GM19438 (cell line): ENCODE data around the gene ADAP1.
"Not testable (repeated sequence)": the region's sequence is repeated elsewhere in the genome, so short reads cannot be mapped to it uniquely, and the experiment has no call there.

Source experiments
- ATAC-seq: cut with Tn5 transposase; IDR thresholded peaks from one replicate; pipeline ENCODE4 v1.9.1; 2021; ENCODE audit warnings: low read depth; ENCODE audit not compliant: unreplicated experiment

Gene ADAP1

DNA sequence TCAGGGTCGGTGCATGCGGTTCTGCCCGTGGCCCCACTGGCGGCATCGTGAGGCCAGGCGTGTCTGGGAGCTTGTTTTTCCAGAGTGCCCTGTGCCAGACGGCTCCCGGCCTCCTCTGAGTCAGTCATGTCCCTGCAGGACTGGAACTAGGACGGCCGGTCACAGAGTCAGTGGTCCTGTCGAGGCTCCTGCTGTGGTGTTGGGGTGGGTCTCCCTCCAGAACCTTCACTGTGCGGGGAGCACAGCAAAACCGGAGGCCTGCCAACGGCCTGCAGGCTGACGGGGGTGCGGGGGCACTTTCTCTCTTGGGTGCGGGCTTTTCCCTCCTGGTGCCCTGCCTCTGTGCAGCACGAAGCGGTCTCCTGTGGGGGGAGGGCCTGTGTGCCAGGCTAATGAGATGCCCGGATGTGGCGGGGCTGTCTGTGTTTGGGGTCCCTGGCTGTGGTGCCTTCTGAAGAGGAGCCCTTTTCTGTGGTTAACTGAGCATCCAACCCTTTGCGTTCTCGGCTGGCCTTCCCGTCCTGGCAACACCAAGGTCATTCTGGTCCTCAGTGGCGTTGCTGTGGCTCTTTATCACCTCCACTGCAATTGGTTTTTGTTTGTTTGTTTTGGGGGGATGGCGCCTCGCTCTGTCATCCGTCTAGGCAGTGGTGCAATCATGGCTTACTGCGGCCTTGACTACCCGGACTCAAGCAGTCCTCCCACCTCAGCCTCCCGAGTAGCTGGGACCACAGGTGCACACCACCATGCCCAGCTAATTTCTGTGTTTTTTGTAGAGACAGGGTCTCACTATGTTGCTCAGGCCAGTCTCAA, 70.1 kb downstream of the ADAP1 start:
- ATAC-seq = no peak

DNA sequence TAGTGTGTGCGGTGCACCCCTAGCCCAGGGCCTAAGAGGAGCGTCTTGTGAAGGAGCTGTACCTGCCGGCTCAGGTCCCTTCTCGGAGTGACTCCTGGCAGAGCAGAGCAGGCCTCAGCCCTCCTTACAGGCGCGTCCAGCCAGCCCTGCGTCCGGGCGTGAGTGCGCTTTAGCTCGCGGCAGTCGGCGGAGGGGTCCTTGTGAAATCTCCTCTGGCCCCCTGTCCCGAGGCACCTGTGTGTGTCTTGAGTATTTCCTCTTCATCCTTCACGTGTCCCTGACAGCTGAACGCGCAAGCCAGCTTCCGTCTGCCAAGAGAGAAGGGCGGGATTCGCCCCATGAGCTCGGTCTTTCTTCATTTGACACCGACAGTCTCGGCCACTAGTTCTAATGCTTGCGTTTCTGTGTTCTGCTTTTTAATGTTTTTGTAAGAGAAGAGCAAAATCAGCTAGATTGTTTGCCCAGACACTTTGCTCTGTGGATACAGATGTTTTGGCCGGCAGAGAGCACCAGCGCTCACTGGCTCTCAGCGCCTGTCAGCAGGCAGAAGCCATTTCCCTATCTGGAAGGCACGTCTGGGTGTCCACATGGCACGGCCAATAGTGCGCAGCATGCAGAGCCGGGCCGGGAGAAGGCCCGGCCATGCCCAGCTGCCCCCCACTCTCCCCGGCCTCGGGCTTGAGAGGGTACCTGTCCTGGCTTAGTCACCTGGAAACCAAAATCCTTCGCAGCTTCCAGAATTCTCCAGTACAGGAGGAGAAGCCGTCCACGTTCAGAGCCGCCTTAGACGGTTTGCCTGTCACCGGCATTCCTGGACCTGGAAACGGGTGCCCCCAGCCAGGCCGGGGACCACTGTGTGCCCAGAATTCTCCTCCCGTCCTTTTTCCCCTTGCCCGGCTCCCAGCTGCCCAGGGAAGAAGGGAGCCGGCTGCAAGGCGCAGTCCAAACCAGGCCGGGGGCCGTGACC, 71.1 kb downstream of the ADAP1 start:
- no peak for ATAC-seq

DNA sequence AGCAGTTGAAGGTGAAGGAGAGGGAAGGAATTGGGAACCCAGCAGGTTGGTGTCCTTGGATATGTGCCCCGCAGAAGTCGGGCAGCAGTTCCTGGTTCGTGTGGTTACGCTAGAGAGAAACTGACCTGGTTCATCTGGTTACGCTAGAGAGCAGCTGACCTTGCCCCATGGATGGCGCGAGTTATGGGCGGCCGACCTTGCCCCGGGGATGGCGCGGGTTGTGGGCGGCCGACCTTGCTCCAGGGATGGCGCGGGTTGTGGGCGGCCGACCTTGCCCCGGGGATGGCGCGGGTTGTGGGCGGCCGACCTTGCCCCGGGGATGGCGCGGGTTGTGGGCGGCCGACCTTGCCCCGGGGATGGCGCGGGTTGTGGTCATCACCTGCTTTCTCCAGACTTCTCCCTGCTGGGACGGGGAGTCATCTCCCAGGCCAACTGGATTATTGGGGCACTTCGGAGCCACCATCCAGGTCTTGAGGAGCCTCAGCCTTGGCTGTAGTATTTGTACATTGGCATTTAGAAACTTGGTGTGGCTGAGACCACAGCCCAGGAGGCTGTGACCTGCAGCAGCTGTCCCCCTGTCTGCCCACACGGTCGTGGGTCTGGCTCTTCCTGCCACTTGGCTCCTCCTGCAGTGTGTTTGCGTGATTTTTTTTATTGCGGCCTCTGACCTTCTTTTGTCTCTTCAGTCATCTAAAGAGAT, 72.0 kb downstream of the ADAP1 start:
- ATAC-seq = no peak

DNA sequence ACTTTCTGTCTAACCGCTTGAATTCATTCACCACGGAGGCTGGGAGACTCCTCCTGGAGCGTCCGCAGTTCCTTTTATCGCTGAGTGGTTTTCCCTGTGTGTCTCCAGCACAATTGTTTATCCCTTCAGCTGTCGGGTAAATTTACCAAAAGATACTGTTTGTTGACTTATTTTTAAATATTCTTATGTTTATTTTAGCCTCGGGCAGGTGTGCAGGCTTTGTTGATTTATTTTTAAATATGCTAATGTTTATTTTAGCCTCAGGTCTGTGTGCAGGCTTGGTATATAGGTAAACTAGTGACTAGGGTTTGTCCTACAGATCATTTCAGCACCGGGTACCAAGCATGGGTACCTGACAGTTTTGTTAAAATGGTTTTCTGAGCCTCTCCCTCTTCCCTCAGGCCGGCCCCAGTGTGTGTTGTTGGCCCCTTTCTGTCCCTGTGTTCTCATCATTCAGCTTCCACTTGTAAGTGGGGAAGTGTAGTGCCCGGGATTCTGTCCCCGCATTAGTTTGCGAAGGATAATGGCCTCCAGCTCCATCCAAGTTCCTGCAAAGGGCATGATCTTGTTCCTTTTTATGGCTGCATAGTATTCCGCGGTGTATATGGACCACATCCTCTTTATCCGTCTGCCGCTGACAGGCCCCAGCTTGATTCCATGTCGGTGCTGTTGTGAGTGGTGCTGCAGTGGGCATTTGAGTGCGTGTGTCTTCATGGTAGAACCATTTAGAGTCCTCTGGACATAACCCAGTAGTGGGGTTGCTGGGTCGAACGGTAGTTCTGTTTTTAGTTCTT, 72.8 kb downstream of the ADAP1 start:
- no peak for ATAC-seq

DNA sequence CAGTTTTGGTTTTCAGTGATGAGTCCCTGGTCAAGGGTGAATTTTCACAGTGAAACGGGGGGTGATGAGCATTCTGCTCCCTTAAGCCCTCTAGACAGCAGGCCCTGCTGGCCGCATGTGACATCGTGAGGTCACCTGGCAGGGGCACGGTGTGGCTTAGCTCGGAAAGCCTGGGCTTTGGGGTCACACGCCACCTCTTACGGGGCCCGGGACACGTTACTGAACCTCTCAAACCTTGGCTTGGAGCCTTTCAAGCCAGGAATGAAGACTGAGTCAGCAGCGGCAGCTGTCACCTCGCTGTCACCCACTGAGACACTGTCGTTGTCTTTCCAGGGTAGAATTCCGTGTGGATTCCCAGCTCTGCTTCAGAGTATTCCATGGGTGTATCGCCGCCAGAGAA, 74.0 kb downstream of the ADAP1 start:
- ATAC-seq = no peak

DNA sequence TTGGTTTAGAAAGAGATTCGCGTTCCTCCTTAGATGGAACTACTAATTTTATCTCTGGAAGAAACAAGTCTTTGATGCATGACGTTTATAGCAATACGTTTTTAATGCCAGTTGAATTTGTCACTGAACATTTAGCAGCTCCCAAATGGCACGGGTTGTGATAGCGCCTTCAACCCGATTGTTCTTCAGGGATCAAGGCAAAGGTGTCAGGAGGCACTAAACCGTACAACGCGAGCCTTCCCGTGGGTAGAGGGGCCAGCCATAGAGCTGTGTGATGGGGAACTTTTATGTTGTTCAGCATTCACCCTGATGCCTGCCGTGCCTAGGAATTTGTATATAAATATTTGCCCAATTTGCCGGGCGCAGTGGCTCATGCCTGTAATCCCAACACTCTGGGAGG, 74.8 kb downstream of the ADAP1 start:
- ATAC-seq = no peak

DNA sequence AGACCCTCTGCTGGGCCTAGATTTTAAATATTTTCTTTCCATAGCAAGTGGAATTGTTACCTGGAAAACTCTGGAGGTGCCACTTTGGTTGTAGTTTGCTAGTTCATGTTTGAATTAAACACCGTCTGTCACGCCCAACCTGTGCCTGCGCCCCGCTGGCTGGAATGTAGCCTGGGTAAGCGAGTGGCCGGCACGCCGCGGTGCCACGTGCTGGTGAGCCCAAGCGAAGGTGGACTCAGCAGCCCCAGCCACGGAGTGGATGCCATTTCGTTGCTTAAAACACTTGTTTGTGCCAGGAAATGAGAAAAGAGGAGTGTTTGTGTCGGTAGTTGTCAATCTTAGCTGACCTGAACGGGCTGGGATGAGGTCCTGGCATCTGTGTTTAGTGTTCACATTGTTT, 75.4 kb downstream of the ADAP1 start:
- no peak for ATAC-seq

DNA sequence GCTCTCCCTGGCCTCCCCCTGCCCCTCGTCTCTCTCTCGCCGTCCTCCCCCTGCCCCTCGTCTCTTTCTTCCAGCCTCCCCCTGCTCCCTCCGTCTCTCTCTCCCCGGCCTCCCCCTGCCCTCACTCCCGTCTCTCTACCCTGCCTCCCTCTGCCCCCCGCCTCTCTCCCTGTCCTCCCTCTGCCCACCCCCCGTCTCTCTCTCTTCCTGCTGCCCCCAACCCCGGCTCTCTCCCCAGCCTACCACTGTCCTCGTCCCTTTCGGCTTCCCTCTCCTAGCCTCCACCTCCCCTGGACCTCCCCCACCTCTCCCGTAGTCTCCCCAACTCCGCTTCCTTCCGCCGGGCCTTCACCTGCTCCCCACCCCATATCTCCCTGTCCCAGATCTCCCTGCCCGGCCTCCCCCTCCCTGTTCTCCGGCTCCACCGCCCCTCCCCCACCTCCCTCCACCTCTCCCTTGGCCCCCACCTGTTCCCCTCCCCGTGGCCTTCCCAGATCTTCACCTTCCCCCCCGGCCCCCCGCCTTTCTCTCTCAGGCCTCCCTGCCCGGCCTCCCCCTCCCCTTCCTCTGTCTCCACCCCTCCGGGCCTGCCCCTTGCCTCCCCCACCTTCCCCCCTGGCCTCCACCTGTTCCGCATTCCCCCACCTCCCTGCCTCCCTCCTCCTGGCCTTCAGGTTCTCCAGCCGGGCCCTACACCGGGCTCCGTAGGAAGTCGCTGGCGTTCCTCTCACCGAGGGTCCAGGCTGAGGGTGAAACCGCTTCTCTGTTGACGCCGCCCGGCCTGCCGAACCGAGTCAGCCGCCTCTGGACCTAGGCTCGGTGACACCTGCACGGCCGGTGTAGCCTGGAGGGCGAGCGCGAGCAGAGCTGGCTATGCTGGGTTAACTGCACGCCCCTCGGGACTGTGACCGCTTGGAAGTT, 76.9 kb downstream of the ADAP1 start:
- ATAC-seq = no peak

DNA sequence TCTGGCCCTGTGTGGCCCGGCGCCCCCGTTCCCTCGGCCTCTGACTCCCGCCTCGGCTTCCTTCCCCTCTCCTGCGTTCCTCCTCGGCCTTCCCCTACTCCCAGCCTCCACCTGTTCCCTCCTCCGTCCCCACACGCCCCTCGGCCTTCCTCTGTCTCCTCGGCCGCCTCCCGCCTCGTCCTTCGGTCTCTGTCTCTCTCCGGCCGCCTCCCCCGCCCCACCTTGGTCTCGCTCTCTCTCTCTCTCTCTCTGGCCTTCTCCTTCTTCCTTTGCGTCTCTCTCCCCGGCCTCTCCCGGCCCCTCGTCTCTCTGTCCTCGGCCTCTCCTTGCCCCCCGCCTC, 77.5 kb downstream of the ADAP1 start:
- peak; percentile 13 for ATAC-seq

DNA sequence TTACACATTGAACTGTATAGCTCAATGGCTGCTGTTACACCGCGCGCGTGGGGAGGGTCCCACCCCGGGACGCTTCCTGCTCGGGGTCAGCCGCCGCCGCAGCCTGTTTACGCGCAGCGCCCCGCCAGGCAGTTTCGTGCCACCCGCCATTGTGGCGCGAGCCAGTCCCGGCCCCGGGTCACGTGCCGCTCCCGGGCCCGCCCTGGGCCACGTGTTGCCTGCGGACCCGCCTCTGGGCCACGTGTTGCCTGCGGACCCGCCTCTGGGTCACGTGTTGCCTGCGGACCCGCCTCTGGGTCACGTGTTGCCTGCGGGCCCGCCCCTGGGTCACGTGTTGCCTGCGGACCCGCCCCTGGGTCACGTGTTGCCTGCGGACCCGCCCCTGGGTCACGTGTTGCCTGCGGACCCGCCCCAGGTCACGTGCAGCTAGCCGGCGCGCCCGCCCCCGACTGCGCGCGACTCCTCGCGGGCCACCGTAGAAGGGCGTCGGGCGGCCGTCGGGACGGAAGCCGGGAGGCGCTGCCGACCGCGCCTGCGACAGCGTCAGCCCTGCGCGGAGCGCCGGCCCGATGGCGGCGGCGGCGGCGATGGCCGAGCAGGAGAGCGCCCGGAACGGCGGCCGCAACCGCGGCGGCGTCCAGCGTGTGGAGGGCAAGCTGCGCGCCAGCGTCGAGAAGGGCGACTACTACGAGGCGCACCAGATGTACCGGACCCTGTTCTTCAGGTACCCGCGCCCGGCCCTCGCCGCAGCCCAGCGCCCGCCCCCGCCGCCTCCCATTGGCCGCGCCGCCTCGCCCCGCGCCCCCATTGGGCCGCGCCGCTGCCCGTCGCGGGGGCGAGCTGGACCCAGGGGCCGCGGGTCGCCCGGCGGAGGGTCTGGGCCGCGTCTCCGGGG, 78.2 kb downstream of the ADAP1 start, which contains the start of gene GET4:
Gene GET4 (plus strand): TSS at position 478 of the 895 bp plus-strand sequence. CDS start 92 bp downstream, at position 570.
- peak; percentile 73 for ATAC-seq

DNA sequence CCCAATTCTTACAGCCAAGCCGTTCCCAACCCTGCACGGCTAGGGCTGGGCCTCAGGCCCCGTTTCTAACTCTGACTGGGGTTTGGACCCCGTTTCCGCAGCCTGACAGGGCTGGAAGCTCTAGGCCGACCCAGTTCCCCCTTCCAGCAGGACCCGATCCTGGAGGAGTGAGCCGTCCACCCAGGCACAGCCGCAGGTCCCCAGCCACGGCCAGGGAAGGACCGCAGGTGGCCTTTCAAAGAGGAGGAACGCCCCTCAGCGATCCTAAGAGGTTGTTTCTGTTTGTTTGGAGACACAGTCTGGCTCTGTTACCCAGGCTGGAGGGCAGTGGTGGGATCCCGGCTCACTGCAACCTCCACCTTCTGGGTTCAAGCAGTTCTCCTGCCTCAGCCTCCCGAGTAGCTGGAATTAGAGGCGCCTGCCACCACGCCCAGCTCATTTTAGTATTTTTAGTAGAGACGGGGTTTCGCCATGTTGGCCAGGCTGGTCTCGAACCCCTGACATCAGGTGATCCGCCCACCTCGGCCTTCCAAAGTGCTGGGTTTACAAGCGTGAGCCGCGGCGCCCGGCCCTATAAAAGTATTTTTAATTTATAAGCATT, 78.9 kb downstream of the ADAP1 start:
- ATAC-seq = no peak

DNA sequence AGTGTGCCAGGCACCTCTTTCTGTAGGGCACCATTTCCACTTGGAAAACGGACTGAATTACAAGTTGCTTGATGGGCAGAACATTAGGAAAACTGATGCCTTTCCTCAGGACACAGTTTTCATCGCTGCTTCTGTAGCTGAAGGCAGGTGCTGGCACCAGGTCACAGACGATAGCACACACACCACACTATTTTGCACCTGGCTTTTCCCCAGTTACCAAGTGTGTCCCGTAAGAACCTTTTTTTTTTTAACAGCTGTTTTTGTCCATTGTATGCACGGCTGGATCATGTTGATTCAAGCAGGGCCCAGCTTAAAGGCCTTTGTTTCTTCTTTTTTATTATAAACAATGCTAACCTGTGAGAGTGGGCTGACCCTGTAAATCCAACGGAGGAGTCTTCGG, 79.4 kb downstream of the ADAP1 start:
- ATAC-seq = no peak

DNA sequence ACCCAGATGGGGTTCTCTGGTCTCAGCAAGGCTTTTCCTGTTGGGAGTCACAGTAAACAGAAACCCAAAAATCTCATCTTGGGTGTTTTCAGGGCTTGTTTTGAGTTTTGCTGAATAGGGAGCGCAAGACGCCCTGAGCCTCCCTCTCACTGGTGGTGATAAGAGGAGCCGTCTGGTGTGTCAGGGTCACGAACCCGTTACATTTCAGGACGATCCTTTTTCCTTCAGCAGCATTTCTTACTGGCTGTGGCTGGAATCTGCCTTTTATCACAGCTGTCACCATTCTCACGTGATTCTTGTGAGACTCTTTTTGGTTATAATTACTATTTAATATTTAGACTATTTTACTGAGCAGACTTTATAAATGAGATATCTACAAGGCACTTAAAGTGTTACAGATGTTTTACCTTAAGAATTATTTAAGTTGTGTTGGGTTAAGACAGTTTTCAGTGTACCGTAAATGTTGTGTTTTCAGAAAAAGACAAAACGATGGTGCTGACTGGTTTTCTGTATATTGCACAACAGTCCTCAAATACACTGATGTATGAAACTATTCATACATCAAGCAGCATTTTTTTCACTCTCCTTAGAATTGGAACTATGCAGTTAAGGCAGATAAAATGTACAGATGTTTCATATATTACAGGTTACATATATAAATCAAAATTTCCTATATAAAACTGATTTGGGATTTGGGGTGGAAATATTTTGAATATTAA, 80.3 kb downstream of the ADAP1 start:
- ATAC-seq = no peak

DNA sequence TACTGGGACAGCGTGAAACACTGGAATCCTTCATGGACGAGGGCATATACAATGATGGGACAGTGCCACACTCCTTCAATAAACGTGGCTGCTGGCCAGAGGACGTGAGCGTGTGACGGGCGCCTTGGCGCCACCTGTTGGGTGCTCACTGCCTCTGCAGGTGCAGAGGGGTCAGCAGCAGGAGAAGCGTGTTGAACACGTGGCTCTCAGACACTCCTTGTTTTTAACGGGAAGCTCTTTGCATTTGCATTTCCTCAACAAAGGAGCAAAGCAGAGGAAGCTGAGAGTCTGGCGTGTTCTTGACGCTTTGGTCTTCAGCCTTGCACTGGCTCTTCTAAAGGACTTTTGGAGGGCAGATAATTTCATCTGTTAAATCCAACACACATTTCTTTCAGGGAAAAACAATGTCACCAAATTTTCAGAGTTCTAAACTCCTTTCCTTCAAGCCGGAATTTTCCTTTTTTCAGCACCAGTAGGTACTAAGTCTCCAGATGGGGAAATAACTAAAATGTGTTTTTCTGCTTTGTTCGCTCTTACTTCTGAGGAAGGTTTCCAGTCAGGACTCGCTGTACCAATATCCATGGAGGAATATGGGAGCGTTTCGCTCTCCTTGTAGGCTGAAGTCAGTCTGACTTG, 81.0 kb downstream of the ADAP1 start:
- ATAC-seq = no peak

DNA sequence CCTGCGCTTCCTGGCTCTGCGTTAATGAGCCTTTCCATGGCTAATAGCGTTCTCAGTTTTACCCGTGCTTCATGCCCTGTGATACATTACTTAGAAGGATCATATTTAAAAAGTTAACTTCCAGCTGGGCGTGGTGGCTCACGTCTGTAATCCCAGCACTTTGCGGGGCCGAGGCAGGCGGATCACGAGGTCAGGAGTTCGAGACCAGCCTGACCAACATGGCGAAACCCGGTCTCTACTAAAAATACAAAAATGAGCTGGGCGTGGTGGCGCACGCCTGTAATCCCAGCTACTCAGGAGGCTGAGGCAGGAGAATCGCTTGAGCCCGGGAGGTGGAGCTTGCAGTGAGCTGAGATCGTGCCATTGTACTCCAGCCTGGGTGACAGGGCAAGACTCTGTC, 81.8 kb downstream of the ADAP1 start:
- ATAC-seq = not testable (repeated sequence)

DNA sequence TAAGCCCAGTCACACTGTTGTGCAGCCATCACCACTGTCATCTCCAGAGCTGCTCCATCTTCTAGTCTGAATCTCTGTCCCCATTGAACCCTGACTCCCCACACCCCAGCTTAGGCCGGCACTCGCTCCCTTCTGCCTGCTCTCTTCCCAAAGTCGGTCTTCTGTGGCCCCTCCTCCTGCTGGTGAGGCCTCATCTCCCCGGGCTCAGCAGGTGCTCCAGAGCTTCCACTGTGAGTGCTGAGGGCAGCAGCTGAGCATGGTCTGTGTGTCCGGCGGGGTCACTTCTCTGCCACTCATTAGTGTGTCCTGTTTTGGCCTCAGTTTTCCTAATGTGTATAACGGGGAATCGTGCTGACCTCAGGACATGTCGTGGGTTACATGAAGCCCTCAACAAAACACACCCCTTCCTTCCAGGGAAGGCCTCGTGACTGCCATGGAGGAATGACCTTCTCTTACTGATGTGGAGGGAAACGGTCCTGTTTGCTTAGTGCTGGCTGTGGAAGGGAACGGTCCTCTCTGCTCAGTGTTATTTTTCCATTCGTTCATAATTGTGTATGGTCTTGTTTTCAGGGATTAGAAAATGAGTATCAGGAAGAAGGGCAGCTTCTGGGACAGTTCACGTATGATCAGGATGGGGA, 82.5 kb downstream of the ADAP1 start:
- no peak for ATAC-seq
